Immature natural killer cell (primary cell): ENCODE measurements around the gene MET. TPM values are rescaled to one million over a fixed set of nuclear protein-coding genes. Genes with fewer than 3 reads are reported as not detected.
"Not testable (repeated sequence)": the region's sequence is repeated elsewhere in the genome, so short reads cannot be mapped to it uniquely, and the experiment has no call there.

Experiments
- DNase-seq, 3 donors: peaks; one replicate each; pipeline ENCODE4 v3.0.0; 2022; ENCODE audit warnings: mixed read lengths in 1 of 3
- H3K27ac Mint-ChIP-seq, 6 donors: one replicate each; pipeline ENCODE4 v1.8.0; 2020; ENCODE audit warnings: mixed read lengths in 6 of 6, mild to moderate bottlenecking in 5 of 6, inconsistent platforms in 4 of 6, moderate library complexity in 3 of 6
- H3K27me3 Mint-ChIP-seq, 3 donors: one replicate each; pipeline ENCODE4 v1.8.0; 2020 to 2021; ENCODE audit warnings: low read depth in 3 of 3, mild to moderate bottlenecking in 3 of 3, mixed read lengths in 3 of 3, moderate library complexity in 3 of 3, inconsistent platforms in 1 of 3
- H3K36me3 Mint-ChIP-seq, 3 donors: one replicate each; pipeline ENCODE4 v1.8.0; 2020; ENCODE audit warnings: mixed read lengths in 3 of 3, inconsistent platforms in 2 of 3, mild to moderate bottlenecking in 2 of 3
- H3K4me1 Mint-ChIP-seq, 2 donors: one replicate each; pipeline ENCODE4 v1.8.0; 2020; ENCODE audit warnings: inconsistent platforms in 2 of 2, mild to moderate bottlenecking in 2 of 2, mixed read lengths in 2 of 2, moderate library complexity in 1 of 2
- H3K4me3 Mint-ChIP-seq, 5 donors: one replicate each; pipeline ENCODE4 v1.8.0; 2020; ENCODE audit warnings: mild to moderate bottlenecking in 5 of 5, mixed read lengths in 5 of 5, inconsistent platforms in 3 of 5, moderate library complexity in 3 of 5
- H3K9me3 Mint-ChIP-seq, 6 donors: one replicate each; pipeline ENCODE4 v1.8.0; 2020; ENCODE audit warnings: mild to moderate bottlenecking in 6 of 6, mixed read lengths in 6 of 6, inconsistent platforms in 4 of 6, moderate library complexity in 3 of 6
- polyA plus RNA-seq, 3 donors: library from polyadenylated mRNA; unstranded; fragments of 300-500 nt; fragmentation: Illumina TruSeq; gene quantifications; one replicate each; pipeline ENCODE4 v1.2.3, GENCODE V29; 2021

MET gene
- polyA plus RNA-seq, result not detected

DNA sequence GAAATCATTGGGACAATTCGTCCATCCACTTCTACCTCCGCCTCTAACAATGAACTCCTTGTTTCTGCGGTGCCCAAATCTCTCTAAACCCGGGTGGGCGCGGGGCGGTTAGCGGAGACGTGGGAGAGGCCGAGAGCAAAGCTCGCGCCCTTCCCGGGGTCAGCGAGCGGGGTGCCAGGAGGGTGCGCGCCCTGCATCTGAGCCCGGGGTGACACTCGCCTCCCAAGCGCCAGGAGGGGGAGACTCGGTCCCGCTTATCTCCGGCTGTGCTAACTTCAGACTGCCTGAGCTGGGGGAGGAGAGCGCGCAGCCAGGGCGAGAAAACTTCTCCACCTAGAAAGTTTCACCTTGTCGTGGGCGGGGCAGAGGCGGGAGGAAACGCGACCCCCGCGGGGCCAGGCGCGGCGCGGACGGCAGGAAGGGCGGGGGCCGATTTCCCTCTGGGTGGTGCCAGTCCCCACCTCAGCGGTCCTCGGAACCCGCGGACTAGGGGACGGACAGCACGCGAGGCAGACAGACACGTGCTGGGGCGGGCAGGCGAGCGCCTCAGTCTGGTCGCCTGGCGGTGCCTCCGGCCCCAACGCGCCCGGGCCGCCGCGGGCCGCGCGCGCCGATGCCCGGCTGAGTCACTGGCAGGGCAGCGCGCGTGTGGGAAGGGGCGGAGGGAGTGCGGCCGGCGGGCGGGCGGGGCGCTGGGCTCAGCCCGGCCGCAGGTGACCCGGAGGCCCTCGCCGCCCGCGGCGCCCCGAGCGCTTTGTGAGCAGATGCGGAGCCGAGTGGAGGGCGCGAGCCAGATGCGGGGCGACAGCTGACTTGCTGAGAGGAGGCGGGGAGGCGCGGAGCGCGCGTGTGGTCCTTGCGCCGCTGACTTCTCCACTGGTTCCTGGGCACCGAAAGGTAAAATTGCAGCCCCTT lies at the start of gene MET:
Gene MET (plus strand): TSS at position 516 of the 915 bp plus-strand sequence. CDS start 26,889 bp downstream, outside the sequence.
- no peaks in the 10 kb centered on the region for H3K36me3 Mint-ChIP-seq
- H3K27me3 Mint-ChIP-seq, result peaks cover 4 to 12% (median 7%) of the 10 kb centered on the region in 3 donors
- H3K4me3 Mint-ChIP-seq, result peak within 1 kb of the TSS; percentile 42 to 71 (median 63)
- DNase-seq, result peak; percentile 6 to 15 (median 6)
- peaks cover 3 to 7% of the 10 kb centered on the region in 2 donors for H3K4me1 Mint-ChIP-seq
- H3K9me3 Mint-ChIP-seq, result peaks cover 0 to 2% (median 0%) of the 10 kb centered on the region in 6 donors
- no peak within 1 kb of the TSS for H3K27ac Mint-ChIP-seq

- no peaks in the 10 kb centered on the region for H3K4me1 Mint-ChIP-seq
- H3K36me3 Mint-ChIP-seq, result no peaks in the 10 kb centered on the region
- DNase-seq, result no peak
- peaks cover 0 to 8% (median 0%) of the 10 kb centered on the region in 3 donors for H3K27me3 Mint-ChIP-seq
- H3K4me3 Mint-ChIP-seq, result no peak overlapping the region
- H3K27ac Mint-ChIP-seq, result no peak overlapping the region
- H3K9me3 Mint-ChIP-seq, result peaks cover 0 to 2% (median 0%) of the 10 kb centered on the region in 6 donors
Observed at GRCh38 chr7:116626886-116627285, 45.1 kb upstream of the MET start.

DNA sequence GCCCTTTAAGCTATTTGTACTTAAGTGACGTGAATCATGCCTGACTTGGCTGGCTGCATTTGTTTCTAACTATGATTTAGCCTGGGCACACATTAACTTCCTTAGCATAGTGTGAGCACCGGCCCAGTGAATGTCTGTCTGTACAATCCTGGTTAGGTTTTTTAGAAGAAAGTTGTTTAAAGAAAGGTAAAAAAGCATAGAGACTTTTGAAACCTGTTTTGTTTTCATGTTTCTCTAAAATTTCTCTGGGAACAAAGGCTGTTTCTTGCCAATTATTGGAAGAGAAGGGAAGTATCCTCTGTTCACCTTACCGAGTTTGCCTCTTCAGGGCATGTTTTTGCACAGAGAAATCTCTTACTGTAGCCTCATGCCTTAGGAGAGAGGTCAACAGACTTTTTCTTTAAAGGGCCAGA lies 42.9 kb upstream of the MET start:
- Mint-ChIP-seq H3K27me3 (peaks cover 0 to 8% (median 0%) of the 10 kb centered on the region in 3 donors), H3K9me3 (peaks cover 0 to 2% (median 0%) of the 10 kb centered on the region in 6 donors), H3K27ac (no peak overlapping the region), H3K36me3 (no peaks in the 10 kb centered on the region), H3K4me1 (no peaks in the 10 kb centered on the region), H3K4me3 (no peak overlapping the region)
- no peak for DNase-seq

- Mint-ChIP-seq H3K27ac (no peak overlapping the region), H3K4me1 (no peaks in the 10 kb centered on the region)
Observed at GRCh38 chr7:116630357-116630756, 41.6 kb upstream of the MET start.

GRCh38 chr7:116630932-116631671 lies 40.9 kb upstream of the MET start:
- H3K27ac Mint-ChIP-seq, result no peak overlapping the region
- no peaks in the 10 kb centered on the region for H3K36me3 Mint-ChIP-seq
- no peak overlapping the region for H3K4me3 Mint-ChIP-seq
- peaks cover 0 to 2% (median 0%) of the 10 kb centered on the region in 3 donors for H3K27me3 Mint-ChIP-seq
- no peak for DNase-seq
- H3K4me1 Mint-ChIP-seq, result no peaks in the 10 kb centered on the region
- no peaks in the 10 kb centered on the region for H3K9me3 Mint-ChIP-seq

More at GRCh38 chr7:116630357-116630756, 41.6 kb upstream of the MET start:
- Mint-ChIP-seq H3K27me3 (peaks cover 0 to 4% (median 0%) of the 10 kb centered on the region in 3 donors), H3K4me3 (no peak overlapping the region), H3K9me3 (peaks cover 0 to 2% (median 0%) of the 10 kb centered on the region in 6 donors), H3K36me3 (no peaks in the 10 kb centered on the region)
- DNase-seq, result no peak

- Mint-ChIP-seq H3K4me3 (no peak overlapping the region), H3K36me3 (no peaks in the 10 kb centered on the region), H3K27ac (no peak overlapping the region), H3K4me1 (no peaks in the 10 kb centered on the region), H3K9me3 (no peaks in the 10 kb centered on the region), H3K27me3 (no peaks in the 10 kb centered on the region)
- no peak for DNase-seq
Observed at GRCh38 chr7:116631676-116632075, 40.3 kb upstream of the MET start.

DNA sequence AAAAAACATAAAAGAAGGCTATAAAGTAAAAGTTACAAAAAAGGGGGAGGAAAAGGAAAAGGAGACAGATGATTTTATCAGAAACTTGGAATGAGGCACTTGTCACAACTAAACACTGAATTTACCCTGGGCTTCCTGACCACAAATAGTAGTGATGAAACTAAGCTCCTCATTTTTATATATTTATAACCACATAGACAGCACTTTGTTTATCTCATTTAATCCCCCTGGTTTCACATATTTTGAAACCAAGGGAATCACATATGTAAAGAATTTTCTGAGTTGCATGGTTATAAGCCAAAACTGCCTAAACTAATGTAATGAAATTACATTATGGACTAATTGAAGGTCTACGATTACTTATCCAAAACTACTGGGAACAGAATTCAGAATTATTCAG lies 39.6 kb upstream of the MET start:
- H3K9me3 Mint-ChIP-seq, result no peaks in the 10 kb centered on the region

GRCh38 chr7:116633131-116633988 lies 38.6 kb upstream of the MET start:
- no peak for DNase-seq
- Mint-ChIP-seq H3K4me1 (no peaks in the 10 kb centered on the region), H3K36me3 (no peaks in the 10 kb centered on the region), H3K27ac (no peak overlapping the region), H3K4me3 (no peak overlapping the region), H3K27me3 (no peaks in the 10 kb centered on the region), H3K9me3 (no peaks in the 10 kb centered on the region)

More for the DNA sequence above, 39.6 kb upstream of the MET start:
- no peaks in the 10 kb centered on the region for H3K27me3 Mint-ChIP-seq
- H3K36me3 Mint-ChIP-seq, result no peaks in the 10 kb centered on the region
- no peaks in the 10 kb centered on the region for H3K4me1 Mint-ChIP-seq
- DNase-seq, result no peak
- no peak overlapping the region for H3K4me3 Mint-ChIP-seq
- H3K27ac Mint-ChIP-seq, result no peak overlapping the region

DNA sequence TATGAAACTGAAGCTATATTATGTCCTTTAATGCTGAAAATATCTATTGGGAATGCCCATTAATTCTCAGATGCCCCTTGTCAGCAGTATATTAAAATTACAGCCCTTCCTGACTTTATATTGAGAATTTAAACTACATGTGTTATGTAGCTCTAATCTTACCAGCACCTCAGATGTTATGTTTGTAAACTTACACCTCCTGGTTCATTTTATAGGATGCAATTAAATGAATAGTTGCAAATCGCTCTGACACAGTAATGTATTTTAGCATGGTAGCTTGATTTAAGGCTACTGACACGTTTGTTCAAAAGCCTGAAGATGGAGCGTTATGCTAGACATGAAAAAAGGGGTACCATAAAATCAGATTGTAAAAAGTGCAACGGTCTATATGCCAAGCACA lies 35.0 kb upstream of the MET start:
- no peaks in the 10 kb centered on the region for H3K36me3 Mint-ChIP-seq

GRCh38 chr7:116638592-116638991 lies 33.4 kb upstream of the MET start:
- not testable (repeated sequence) for H3K27me3 Mint-ChIP-seq, H3K4me1 Mint-ChIP-seq, H3K4me3 Mint-ChIP-seq, H3K36me3 Mint-ChIP-seq, H3K9me3 Mint-ChIP-seq, DNase-seq, H3K27ac Mint-ChIP-seq

More for the DNA sequence above, 35.0 kb upstream of the MET start:
- H3K4me3 Mint-ChIP-seq, result no peak overlapping the region
- no peak for DNase-seq
- H3K4me1 Mint-ChIP-seq, result no peaks in the 10 kb centered on the region
- no peaks in the 10 kb centered on the region for H3K9me3 Mint-ChIP-seq
- peaks cover 0 to 2% (median 0%) of the 10 kb centered on the region in 3 donors for H3K27me3 Mint-ChIP-seq
- H3K27ac Mint-ChIP-seq, result no peak overlapping the region

DNA sequence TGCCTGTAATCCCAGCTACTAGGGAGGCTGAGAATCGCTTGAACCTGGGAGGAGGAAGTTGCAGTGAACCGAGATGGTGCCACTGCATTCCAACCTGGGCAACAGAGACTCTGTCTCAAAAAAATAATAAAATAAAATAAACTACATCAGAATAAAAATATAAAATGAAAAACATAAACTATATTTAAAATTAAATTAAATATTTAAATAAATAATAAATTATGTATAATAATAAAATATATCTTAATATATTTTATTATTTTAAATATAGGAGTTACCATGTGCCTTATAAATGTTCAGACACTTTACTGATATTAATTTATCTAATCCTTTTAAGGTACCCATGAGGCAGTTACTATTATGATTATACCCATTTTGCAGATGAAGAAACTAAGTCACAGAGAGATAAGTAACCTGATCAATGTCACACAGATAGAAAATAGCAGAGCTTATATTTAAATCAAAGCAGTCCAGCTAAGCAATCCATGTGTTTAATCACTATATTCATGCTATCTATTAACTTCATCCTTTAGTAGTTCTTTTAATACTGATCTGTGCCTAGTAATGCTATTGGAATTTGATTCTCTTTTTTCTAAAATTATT lies 30.3 kb upstream of the MET start:
- DNase-seq, result no peak
- Mint-ChIP-seq H3K36me3 (no peaks in the 10 kb centered on the region), H3K27ac (no peak overlapping the region), H3K27me3 (peaks cover 0 to 3% (median 2%) of the 10 kb centered on the region in 3 donors), H3K4me3 (no peak overlapping the region), H3K4me1 (no peaks in the 10 kb centered on the region), H3K9me3 (peaks cover 0 to 2% (median 0%) of the 10 kb centered on the region in 6 donors)

GRCh38 chr7:116643148-116643547 lies 28.8 kb upstream of the MET start:
- H3K27ac Mint-ChIP-seq, H3K4me1 Mint-ChIP-seq, H3K27me3 Mint-ChIP-seq, H3K36me3 Mint-ChIP-seq, H3K4me3 Mint-ChIP-seq, H3K9me3 Mint-ChIP-seq, DNase-seq: not testable (repeated sequence)

GRCh38 chr7:116644628-116645027 lies 27.4 kb upstream of the MET start:
- peaks cover 0 to 2% (median 0%) of the 10 kb centered on the region in 6 donors for H3K9me3 Mint-ChIP-seq

More at GRCh38 chr7:116644628-116645027, 27.4 kb upstream of the MET start:
- Mint-ChIP-seq H3K4me1 (no peaks in the 10 kb centered on the region), H3K27me3 (peaks cover 0 to 6% (median 3%) of the 10 kb centered on the region in 3 donors), H3K36me3 (no peaks in the 10 kb centered on the region), H3K27ac (no peak overlapping the region), H3K4me3 (no peak overlapping the region)
- no peak for DNase-seq
